CD14-positive monocyte (primary cell): Measurements from ENCODE around the gene NGRN. TPM values are rescaled to one million over a fixed set of nuclear protein-coding genes. Genes with fewer than 3 reads are reported as not detected.
A peak's percentile ranks its signal among the peaks of the same experiment; 100 is the strongest.

Experiments used
- DNase-seq, 3 donors: peaks; one replicate each; pipeline ENCODE4 v3.0.0-alpha.2; 2011 to 2022
- H2AFZ ChIP-seq: 2 replicates; pipeline ENCODE4 v1.6.0; 2012; ENCODE audit warnings: mild to moderate bottlenecking, low read depth, low read length, inconsistent platforms; ENCODE audit not compliant: insufficient read depth, poor library complexity, severe bottlenecking
- H3K27ac ChIP-seq, 2 donors: 1 replicate in 1 of 2; 2 replicates in 1 of 2; pipeline ENCODE4 v1.5.1; 2012 to 2013; ENCODE audit warnings: low read length in 2 of 2, control low read depth in 1 of 2, inconsistent platforms in 1 of 2, low read depth in 1 of 2, mild to moderate bottlenecking in 1 of 2
- H3K27me3 ChIP-seq, 2 donors: one replicate each; pipeline versions ENCODE4 v1.6.0 to v1.6.1; 2011 to 2013; ENCODE audit warnings: low read length in 2 of 2; ENCODE audit not compliant: control insufficient read depth in 2 of 2, insufficient read depth in 2 of 2
- H3K36me3 ChIP-seq, 2 donors: replicated peaks in 1 of 2; 1 replicate in 1 of 2; 2 replicates in 1 of 2; pipeline versions ENCODE4 v1.5.1 to v1.6.1; 2012 to 2013; ENCODE audit warnings: low read length in 2 of 2, control low read depth in 1 of 2, inconsistent platforms in 1 of 2, mild to moderate bottlenecking in 1 of 2; ENCODE audit not compliant: insufficient read depth in 2 of 2, control insufficient read depth in 1 of 2
- H3K4me1 ChIP-seq, 2 donors: 1 replicate in 1 of 2; 2 replicates in 1 of 2; pipeline versions ENCODE4 v1.5.1 to v1.6.1; 2012 to 2013; ENCODE audit warnings: low read length in 2 of 2, control low read depth in 1 of 2, inconsistent platforms in 1 of 2, mild to moderate bottlenecking in 1 of 2, moderate library complexity in 1 of 2; ENCODE audit not compliant: insufficient read depth in 2 of 2, control insufficient read depth in 1 of 2
- H3K4me2 ChIP-seq: replicated peaks from 2 replicates; pipeline ENCODE3; 2012; ENCODE audit warnings: low read length, moderate library complexity, mild to moderate bottlenecking; ENCODE audit not compliant: poor library complexity, severe bottlenecking; ENCODE audit errors: extremely low read depth
- H3K4me3 ChIP-seq, 3 experiments: fragments of 200-600 bp in 1 of 3; sonication (generic) in 1 of 3; replicated peaks in 1 of 3; 1 replicate in 2 of 3; 2 replicates in 1 of 3; pipeline ENCODE4 v1.5.1; 2011 to 2013; ENCODE audit warnings: low read length in 3 of 3, mild to moderate bottlenecking in 3 of 3, control low read depth in 2 of 3, low read depth in 2 of 3, inconsistent platforms in 1 of 3, moderate library complexity in 1 of 3
- H3K79me2 ChIP-seq: 2 replicates; pipeline ENCODE4 v1.6.0; 2012; ENCODE audit warnings: mild to moderate bottlenecking, control low read depth, inconsistent platforms, low read length, moderate library complexity; ENCODE audit not compliant: insufficient read depth
- H3K9ac ChIP-seq: 2 replicates; pipeline ENCODE4 v1.6.0; 2017; ENCODE audit warnings: low read length, mild to moderate bottlenecking; ENCODE audit not compliant: insufficient read depth, poor library complexity, severe bottlenecking
- H3K9me3 ChIP-seq, 2 donors: replicated peaks in 1 of 2; 1 replicate in 1 of 2; 2 replicates in 1 of 2; pipeline versions ENCODE4 v1.5.1 to v1.6.1; 2012 to 2013; ENCODE audit warnings: low read length in 2 of 2, control low read depth in 1 of 2; ENCODE audit not compliant: control insufficient read depth in 1 of 2, insufficient read depth in 1 of 2
- H4K20me1 ChIP-seq: 2 replicates; pipeline ENCODE4 v1.6.0; 2012; ENCODE audit warnings: mild to moderate bottlenecking, low read length, control low read depth, moderate library complexity; ENCODE audit not compliant: insufficient read depth
- H3K27ac Mint-ChIP-seq, 7 donors: one replicate each; pipeline ENCODE4 v1.8.0; 2020; ENCODE audit warnings: mild to moderate bottlenecking in 7 of 7, mixed read lengths in 7 of 7, moderate library complexity in 6 of 7, inconsistent platforms in 2 of 7
- H3K27me3 Mint-ChIP-seq, 3 donors: one replicate each; pipeline ENCODE4 v1.8.0; 2021 to 2022; ENCODE audit warnings: low read depth in 3 of 3, mild to moderate bottlenecking in 3 of 3, mixed read lengths in 3 of 3, moderate library complexity in 3 of 3, inconsistent platforms in 1 of 3
- H3K36me3 Mint-ChIP-seq, 2 donors: one replicate each; pipeline ENCODE4 v1.8.0; 2020; ENCODE audit warnings: mixed read lengths in 2 of 2, inconsistent platforms in 1 of 2, mild to moderate bottlenecking in 1 of 2
- H3K4me1 Mint-ChIP-seq: one replicate; pipeline ENCODE4 v1.8.0; 2020; ENCODE audit warnings: mild to moderate bottlenecking, mixed read lengths
- H3K4me3 Mint-ChIP-seq, 2 donors: one replicate each; pipeline ENCODE4 v1.8.0; 2020; ENCODE audit warnings: mild to moderate bottlenecking in 2 of 2, mixed read lengths in 2 of 2, moderate library complexity in 1 of 2
- H3K9me3 Mint-ChIP-seq, 7 donors: one replicate each; pipeline ENCODE4 v1.8.0; 2020 to 2022; ENCODE audit warnings: mixed read lengths in 7 of 7, mild to moderate bottlenecking in 6 of 7, moderate library complexity in 6 of 7, inconsistent platforms in 2 of 7
- CTCF ChIP-seq: fragments of 200-600 bp; IDR thresholded peaks from one replicate; pipeline ENCODE4 v1.8.0; 2022; ENCODE audit warnings: antibody characterized with exemption, mild to moderate bottlenecking
- WGBS: methylation state at CpG from one replicate; pipeline ENCODE4 v1.1.5; 2013; ENCODE audit warnings: missing lambda C conversion rate; ENCODE audit not compliant: insufficient coverage; 5-methylcytosine and 5-hydroxymethylcytosine counted together
- intact Hi-C, 2 donors: fragments of 100-400 bp; cut with micrococcal nuclease; formaldehyde crosslinking; loops; one replicate each; pipeline versions ENCODE4 v1.15.0 to v1.15.1; 2023
- polyA plus RNA-seq, 3 donors: library from polyadenylated mRNA; depleted of rRNA in 1 of 3; unstranded in 2 of 3; stranded (reverse) in 1 of 3; fragments of 300-500 nt in 2 of 3; fragments of >200 nt in 1 of 3; fragmentation: Illumina TruSeq in 2 of 3; gene quantifications; 1 replicate in 2 of 3; 2 replicates in 1 of 3; pipeline ENCODE4 v1.2.3, GENCODE V29; 2012 to 2021

The NGRN gene
- polyA plus RNA-seq, 3 donors = 14.4 to 20.3 (median 18.9) TPM

GRCh38 chr15:90266485-90266884, 1.0 kb downstream of the NGRN start:
- DNase-seq = no peak
- peak overlapping the region; percentile 67 to 91 (median 80) for H3K4me3 ChIP-seq
- no peak for TF ChIP-seq CTCF
- H3K4me2 ChIP-seq = peak overlapping the region; percentile 85
- Mint-ChIP-seq H3K27ac (peak overlapping the region; percentile 91 to 98 (median 97)), H3K9me3 (no peaks in the 10 kb centered on the region), H3K4me3 (peak overlapping the region; percentile 94 to 95), H3K4me1 (peaks cover 41% of the 10 kb centered on the region), H3K36me3 (peaks cover 28 to 30% of the 10 kb centered on the region in 2 donors), H3K27me3 (peaks cover 0 to 2% (median 0%) of the 10 kb centered on the region in 3 donors)
- peak overlapping the region; percentile 95 for H2AFZ ChIP-seq
- peaks cover 21% of the 10 kb centered on the region for H4K20me1 ChIP-seq
- peak overlapping the region; percentile 91 for H3K27ac ChIP-seq
- WGBS = no CpG with 5 or more reads among the region's 15 CpGs
- H3K36me3 ChIP-seq = peaks cover 20 to 36% of the 10 kb centered on the region in 2 donors
- H3K27me3 ChIP-seq = no peaks in the 10 kb centered on the region
- peaks cover 26 to 35% of the 10 kb centered on the region in 2 donors for H3K4me1 ChIP-seq
- peaks cover 56% of the 10 kb centered on the region for H3K79me2 ChIP-seq
- peak overlapping the region; percentile 81 for H3K9ac ChIP-seq
- intact Hi-C loops = loop anchor here in 1 of 2 donors (5.0 kb wide), 1 partner anchor 34 kb away; the partner anchor contains the start of genes CIB1 and GDPGP1
- H3K9me3 ChIP-seq = no peaks in the 10 kb centered on the region

- no peak for DNase-seq
- peaks cover 66% of the 10 kb centered on the region for H3K79me2 ChIP-seq
- H3K36me3 Mint-ChIP-seq = peaks cover 42 to 44% of the 10 kb centered on the region in 2 donors
- H3K36me3 ChIP-seq = peaks cover 34 to 55% of the 10 kb centered on the region in 2 donors
- TF ChIP-seq CTCF = no peak
- H3K27ac ChIP-seq = no peak overlapping the region
- H3K9me3 ChIP-seq = no peaks in the 10 kb centered on the region
- no peak overlapping the region for H3K4me3 ChIP-seq
- no peak overlapping the region for H3K4me2 ChIP-seq
- intact Hi-C loops = loop anchor here in 1 of 2 donors (5.0 kb wide), 1 partner anchor 36 kb away; the partner anchor contains the start of genes CIB1 and GDPGP1
- H3K4me1 Mint-ChIP-seq = peaks cover 41% of the 10 kb centered on the region
- H3K27me3 ChIP-seq = no peaks in the 10 kb centered on the region
- no CpG with 5 or more reads among the region's 1 CpG for WGBS
- no peak overlapping the region for H2AFZ ChIP-seq
- H3K27ac Mint-ChIP-seq = peak overlapping the region in 4 of 7 donors; percentile 2 to 27 (median 18)
- H3K27me3 Mint-ChIP-seq = no peaks in the 10 kb centered on the region
- H3K9ac ChIP-seq = no peak overlapping the region
- H3K4me1 ChIP-seq = peaks cover 26 to 35% of the 10 kb centered on the region in 2 donors
- H3K9me3 Mint-ChIP-seq = no peaks in the 10 kb centered on the region
- H4K20me1 ChIP-seq = peaks cover 36% of the 10 kb centered on the region
- no peak overlapping the region for H3K4me3 Mint-ChIP-seq
Measured at GRCh38 chr15:90268415-90268814, 2.9 kb downstream of the NGRN start.
